Measurements from ENCODE around the gene PBRM1. TPM values are rescaled to one million over a fixed set of nuclear protein-coding genes. Genes with fewer than 3 reads are reported as not detected.

Gene PBRM1
- total and polyA plus RNA-seq, 2 experiments from 2014 or later = 57.5 to 72.5 TPM

DNA sequence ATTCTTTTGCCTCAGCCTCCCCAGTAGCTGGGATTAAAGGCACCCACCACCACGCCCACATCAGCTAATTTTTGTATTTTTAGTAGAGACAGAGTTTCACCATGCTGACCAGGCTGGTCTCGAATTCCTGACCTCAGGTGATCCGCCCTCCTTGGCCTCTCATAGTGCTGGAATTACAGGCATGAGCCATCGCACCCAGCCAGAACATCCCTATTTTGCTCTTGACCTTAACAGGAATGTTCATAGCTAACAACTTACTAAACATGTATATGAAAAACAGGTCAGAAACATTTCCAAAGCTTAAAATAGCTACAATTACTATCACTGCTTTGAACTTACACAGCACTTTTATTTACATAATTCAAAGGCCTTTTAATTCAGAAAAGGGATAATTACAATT lies 115.6 kb downstream of the PBRM1 start:
- Histone ChIP-seq H2AFZ (no peak overlapping the region), H3K9me2 (ENCODE audit: insufficient read depth) (no peaks in the 10 kb centered on the region), H3F3A (replicated peaks; ENCODE audit: low read depth) (no peaks in the 10 kb centered on the region), H3K4me1 (ENCODE audit: insufficient read depth) (no peaks in the 10 kb centered on the region), H3K36me3 (ENCODE audit: insufficient read depth) (no peaks in the 10 kb centered on the region), H3K27me3 (ENCODE audit: insufficient read depth) (no peaks in the 10 kb centered on the region), H4K20me1 (replicated peaks; ENCODE audit: insufficient read depth) (no peaks in the 10 kb centered on the region), H3K4me3 (no peak overlapping the region), H3K4me2 (no peak overlapping the region), H3K79me2 (replicated peaks; ENCODE audit: insufficient read depth) (no peaks in the 10 kb centered on the region), H3K27ac (ENCODE audit: low read depth) (no peak overlapping the region; the same call in 1 of the 2 replicates)
- Mint-ChIP-seq H3K27ac (no peak overlapping the region), H3K9me3 (no peaks in the 10 kb centered on the region; the same call in 2 of the 3 replicates), H3K27me3 (ENCODE audit: insufficient read depth, low read depth, poor library complexity) (peaks cover 6% of the 10 kb centered on the region), H3K4me3 (no peak overlapping the region), H3K4me1 (no peaks in the 10 kb centered on the region), H3K36me3 (ENCODE audit: low read depth) (peaks cover 2% of the 10 kb centered on the region; the same call in 1 of the 3 replicates)
- TF ChIP-seq EZH2phosphoT487 (IDR thresholded peaks at IDR 0.05; ENCODE audit: unreplicated experiment) (no peak), STAT1 (IDR thresholded peaks at IDR 0.05; ENCODE audit: unreplicated experiment) (no peak), EZH2 (IDR thresholded peaks at IDR 0.05; ENCODE audit: low read depth, unreplicated experiment) (no peak), NANOG (IDR thresholded peaks at IDR 0.05; ENCODE audit: borderline replicate concordance) (no peak), POLR2AphosphoS5 (IDR thresholded peaks at IDR 0.05; ENCODE audit: low read depth) (no peak), JUNB (IDR thresholded peaks at IDR 0.05; ENCODE audit: unreplicated experiment) (no peak), ZNF331 (CRISPR knock-in tag; IDR thresholded peaks at IDR 0.05; ENCODE audit: low read depth) (no peak), ZNF114 (CRISPR knock-in tag; IDR thresholded peaks at IDR 0.05) (no peak), CREB1 (CRISPR knock-in tag; IDR thresholded peaks at IDR 0.05; ENCODE audit: low read depth) (no peak)
- TF ChIP-seq, protein P1, sequence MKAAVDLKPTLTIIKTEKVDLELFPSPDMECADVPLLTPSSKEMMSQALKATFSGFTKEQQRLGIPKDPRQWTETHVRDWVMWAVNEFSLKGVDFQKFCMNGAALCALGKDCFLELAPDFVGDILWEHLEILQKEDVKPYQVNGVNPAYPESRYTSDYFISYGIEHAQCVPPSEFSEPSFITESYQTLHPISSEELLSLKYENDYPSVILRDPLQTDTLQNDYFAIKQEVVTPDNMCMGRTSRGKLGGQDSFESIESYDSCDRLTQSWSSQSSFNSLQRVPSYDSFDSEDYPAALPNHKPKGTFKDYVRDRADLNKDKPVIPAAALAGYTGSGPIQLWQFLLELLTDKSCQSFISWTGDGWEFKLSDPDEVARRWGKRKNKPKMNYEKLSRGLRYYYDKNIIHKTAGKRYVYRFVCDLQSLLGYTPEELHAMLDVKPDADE (IDR thresholded peaks at IDR 0.05) = no peak
- TF ChIP-seq, protein P2, sequence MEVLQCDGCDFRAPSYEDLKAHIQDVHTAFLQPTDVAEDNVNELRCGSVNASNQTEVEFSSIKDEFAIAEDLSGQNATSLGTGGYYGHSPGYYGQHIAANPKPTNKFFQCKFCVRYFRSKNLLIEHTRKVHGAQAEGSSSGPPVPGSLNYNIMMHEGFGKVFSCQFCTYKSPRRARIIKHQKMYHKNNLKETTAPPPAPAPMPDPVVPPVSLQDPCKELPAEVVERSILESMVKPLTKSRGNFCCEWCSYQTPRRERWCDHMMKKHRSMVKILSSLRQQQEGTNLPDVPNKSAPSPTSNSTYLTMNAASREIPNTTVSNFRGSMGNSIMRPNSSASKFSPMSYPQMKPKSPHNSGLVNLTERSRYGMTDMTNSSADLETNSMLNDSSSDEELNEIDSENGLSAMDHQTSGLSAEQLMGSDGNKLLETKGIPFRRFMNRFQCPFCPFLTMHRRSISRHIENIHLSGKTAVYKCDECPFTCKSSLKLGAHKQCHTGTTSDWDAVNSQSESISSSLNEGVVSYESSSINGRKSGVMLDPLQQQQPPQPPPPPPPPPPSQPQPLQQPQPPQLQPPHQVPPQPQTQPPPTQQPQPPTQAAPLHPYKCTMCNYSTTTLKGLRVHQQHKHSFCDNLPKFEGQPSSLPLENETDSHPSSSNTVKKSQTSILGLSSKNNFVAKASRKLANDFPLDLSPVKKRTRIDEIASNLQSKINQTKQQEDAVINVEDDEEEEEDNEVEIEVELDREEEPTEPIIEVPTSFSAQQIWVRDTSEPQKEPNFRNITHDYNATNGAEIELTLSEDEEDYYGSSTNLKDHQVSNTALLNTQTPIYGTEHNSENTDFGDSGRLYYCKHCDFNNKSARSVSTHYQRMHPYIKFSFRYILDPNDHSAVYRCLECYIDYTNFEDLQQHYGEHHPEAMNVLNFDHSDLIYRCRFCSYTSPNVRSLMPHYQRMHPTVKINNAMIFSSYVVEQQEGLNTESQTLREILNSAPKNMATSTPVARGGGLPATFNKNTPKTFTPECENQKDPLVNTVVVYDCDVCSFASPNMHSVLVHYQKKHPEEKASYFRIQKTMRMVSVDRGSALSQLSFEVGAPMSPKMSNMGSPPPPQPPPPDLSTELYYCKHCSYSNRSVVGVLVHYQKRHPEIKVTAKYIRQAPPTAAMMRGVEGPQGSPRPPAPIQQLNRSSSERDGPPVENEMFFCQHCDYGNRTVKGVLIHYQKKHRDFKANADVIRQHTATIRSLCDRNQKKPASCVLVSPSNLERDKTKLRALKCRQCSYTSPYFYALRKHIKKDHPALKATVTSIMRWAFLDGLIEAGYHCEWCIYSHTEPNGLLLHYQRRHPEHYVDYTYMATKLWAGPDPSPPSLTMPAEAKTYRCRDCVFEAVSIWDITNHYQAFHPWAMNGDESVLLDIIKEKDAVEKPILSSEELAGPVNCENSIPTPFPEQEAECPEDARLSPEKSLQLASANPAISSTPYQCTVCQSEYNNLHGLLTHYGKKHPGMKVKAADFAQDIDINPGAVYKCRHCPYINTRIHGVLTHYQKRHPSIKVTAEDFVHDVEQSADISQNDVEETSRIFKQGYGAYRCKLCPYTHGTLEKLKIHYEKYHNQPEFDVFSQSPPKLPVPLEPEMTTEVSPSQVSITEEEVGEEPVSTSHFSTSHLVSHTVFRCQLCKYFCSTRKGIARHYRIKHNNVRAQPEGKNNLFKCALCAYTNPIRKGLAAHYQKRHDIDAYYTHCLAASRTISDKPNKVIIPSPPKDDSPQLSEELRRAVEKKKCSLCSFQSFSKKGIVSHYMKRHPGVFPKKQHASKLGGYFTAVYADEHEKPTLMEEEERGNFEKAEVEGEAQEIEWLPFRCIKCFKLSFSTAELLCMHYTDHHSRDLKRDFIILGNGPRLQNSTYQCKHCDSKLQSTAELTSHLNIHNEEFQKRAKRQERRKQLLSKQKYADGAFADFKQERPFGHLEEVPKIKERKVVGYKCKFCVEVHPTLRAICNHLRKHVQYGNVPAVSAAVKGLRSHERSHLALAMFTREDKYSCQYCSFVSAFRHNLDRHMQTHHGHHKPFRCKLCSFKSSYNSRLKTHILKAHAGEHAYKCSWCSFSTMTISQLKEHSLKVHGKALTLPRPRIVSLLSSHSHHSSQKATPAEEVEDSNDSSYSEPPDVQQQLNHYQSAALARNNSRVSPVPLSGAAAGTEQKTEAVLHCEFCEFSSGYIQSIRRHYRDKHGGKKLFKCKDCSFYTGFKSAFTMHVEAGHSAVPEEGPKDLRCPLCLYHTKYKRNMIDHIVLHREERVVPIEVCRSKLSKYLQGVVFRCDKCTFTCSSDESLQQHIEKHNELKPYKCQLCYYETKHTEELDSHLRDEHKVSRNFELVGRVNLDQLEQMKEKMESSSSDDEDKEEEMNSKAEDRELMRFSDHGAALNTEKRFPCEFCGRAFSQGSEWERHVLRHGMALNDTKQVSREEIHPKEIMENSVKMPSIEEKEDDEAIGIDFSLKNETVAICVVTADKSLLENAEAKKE (CRISPR knock-in tag; IDR thresholded peaks at IDR 0.05) = no peak
- TF ChIP-seq, protein P3, sequence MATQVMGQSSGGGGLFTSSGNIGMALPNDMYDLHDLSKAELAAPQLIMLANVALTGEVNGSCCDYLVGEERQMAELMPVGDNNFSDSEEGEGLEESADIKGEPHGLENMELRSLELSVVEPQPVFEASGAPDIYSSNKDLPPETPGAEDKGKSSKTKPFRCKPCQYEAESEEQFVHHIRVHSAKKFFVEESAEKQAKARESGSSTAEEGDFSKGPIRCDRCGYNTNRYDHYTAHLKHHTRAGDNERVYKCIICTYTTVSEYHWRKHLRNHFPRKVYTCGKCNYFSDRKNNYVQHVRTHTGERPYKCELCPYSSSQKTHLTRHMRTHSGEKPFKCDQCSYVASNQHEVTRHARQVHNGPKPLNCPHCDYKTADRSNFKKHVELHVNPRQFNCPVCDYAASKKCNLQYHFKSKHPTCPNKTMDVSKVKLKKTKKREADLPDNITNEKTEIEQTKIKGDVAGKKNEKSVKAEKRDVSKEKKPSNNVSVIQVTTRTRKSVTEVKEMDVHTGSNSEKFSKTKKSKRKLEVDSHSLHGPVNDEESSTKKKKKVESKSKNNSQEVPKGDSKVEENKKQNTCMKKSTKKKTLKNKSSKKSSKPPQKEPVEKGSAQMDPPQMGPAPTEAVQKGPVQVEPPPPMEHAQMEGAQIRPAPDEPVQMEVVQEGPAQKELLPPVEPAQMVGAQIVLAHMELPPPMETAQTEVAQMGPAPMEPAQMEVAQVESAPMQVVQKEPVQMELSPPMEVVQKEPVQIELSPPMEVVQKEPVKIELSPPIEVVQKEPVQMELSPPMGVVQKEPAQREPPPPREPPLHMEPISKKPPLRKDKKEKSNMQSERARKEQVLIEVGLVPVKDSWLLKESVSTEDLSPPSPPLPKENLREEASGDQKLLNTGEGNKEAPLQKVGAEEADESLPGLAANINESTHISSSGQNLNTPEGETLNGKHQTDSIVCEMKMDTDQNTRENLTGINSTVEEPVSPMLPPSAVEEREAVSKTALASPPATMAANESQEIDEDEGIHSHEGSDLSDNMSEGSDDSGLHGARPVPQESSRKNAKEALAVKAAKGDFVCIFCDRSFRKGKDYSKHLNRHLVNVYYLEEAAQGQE (IDR thresholded peaks at IDR 0.05; ENCODE audit: unreplicated experiment) = no peak
- TF ChIP-seq, protein P4, sequence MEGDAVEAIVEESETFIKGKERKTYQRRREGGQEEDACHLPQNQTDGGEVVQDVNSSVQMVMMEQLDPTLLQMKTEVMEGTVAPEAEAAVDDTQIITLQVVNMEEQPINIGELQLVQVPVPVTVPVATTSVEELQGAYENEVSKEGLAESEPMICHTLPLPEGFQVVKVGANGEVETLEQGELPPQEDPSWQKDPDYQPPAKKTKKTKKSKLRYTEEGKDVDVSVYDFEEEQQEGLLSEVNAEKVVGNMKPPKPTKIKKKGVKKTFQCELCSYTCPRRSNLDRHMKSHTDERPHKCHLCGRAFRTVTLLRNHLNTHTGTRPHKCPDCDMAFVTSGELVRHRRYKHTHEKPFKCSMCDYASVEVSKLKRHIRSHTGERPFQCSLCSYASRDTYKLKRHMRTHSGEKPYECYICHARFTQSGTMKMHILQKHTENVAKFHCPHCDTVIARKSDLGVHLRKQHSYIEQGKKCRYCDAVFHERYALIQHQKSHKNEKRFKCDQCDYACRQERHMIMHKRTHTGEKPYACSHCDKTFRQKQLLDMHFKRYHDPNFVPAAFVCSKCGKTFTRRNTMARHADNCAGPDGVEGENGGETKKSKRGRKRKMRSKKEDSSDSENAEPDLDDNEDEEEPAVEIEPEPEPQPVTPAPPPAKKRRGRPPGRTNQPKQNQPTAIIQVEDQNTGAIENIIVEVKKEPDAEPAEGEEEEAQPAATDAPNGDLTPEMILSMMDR (conservative IDR thresholded peaks at IDR 0.05; ENCODE audit: low read depth in 2 of 2) = no peak
- ATAC-seq (no peak), DNase-seq (ENCODE audit: low spot score) (no peak)

Data from GM23338 (cell line).